ENCODE data around the gene CCDC32. TPM values are rescaled to one million over a fixed set of nuclear protein-coding genes. Genes with fewer than 3 reads are reported as not detected.

CCDC32 gene
- total and polyA plus RNA-seq, 2 donors (not counting 1 experiment from before 2014, with no cell fraction given) = 14.5 to 20.7 TPM

- no peaks in the 10 kb centered on the region for H3K27me3 ChIP-seq (ENCODE audit: control insufficient read depth, insufficient read depth, low read length)
- H3K4me1 ChIP-seq (ENCODE audit: control insufficient read depth, extremely low read depth, insufficient read depth, low read length) = no peaks in the 10 kb centered on the region
- H3K9ac ChIP-seq (ENCODE audit: insufficient read depth, low read length) = peak overlapping the region; percentile 93
- H3K4me3 ChIP-seq (replicated peaks in 1 of 4; ENCODE audit: control extremely low read depth in 1 of 4, insufficient read depth in 1 of 4, low read depth in 3 of 4, low read length in 4 of 4) = peak overlapping the region; percentile 74 to 99 (median 92)
- peaks cover 43% of the 10 kb centered on the region for H3K79me2 ChIP-seq (ENCODE audit: control insufficient read depth, insufficient read depth, low read length)
- peak in 1 of 2 donors; percentile 44 for DNase-seq (ENCODE audit: low read depth in 2 of 2)
- H3K36me3 ChIP-seq (ENCODE audit: control insufficient read depth, insufficient read depth, low read length) = no peaks in the 10 kb centered on the region
- peak overlapping the region; percentile 98 for H3K27ac ChIP-seq (ENCODE audit: insufficient read depth, low read length)
- peak overlapping the region; percentile 86 for H2AFZ ChIP-seq (ENCODE audit: low read length)
- H3K4me2 ChIP-seq (ENCODE audit: extremely low read depth, insufficient read depth, low read length) = peak overlapping the region; percentile 91
- TF ChIP-seq CTCF (conservative IDR thresholded peaks at IDR 0.05 in 1 of 2, IDR thresholded peaks at IDR 0.05 in 1 of 2; ENCODE audit: low read depth in 1 of 2, low read length in 2 of 2) (peak; percentile 14 to 35), EZH2 (IDR thresholded peaks at IDR 0.05; ENCODE audit: low read length, missing control alignments) (no peak)
- no peaks in the 10 kb centered on the region for H3K9me3 ChIP-seq (ENCODE audit: control insufficient read depth, insufficient read depth, low read depth, low read length)
- no peaks in the 10 kb centered on the region for H4K20me1 ChIP-seq (ENCODE audit: control insufficient read depth, extremely low read depth, insufficient read depth, low read length)
Observed at GRCh38 chr15:40594429-40594836, 29.6 kb upstream of the CCDC32 start.

- Histone ChIP-seq H3K4me2 (ENCODE audit: extremely low read depth, insufficient read depth, low read length) (peak within 1 kb of the TSS; percentile 91), H3K27ac (ENCODE audit: insufficient read depth, low read length) (peak within 1 kb of the TSS; percentile 98), H3K36me3 (ENCODE audit: control insufficient read depth, insufficient read depth, low read length) (no peaks in the 10 kb centered on the region), H3K4me3 (replicated peaks in 1 of 4; ENCODE audit: control extremely low read depth in 1 of 4, insufficient read depth in 1 of 4, low read depth in 3 of 4, low read length in 4 of 4) (peak within 1 kb of the TSS; percentile 74 to 99 (median 92)), H4K20me1 (ENCODE audit: control insufficient read depth, extremely low read depth, insufficient read depth, low read length) (no peaks in the 10 kb centered on the region), H3K27me3 (ENCODE audit: control insufficient read depth, insufficient read depth, low read length) (no peaks in the 10 kb centered on the region), H2AFZ (ENCODE audit: low read length) (peak within 1 kb of the TSS; percentile 86), H3K4me1 (ENCODE audit: control insufficient read depth, extremely low read depth, insufficient read depth, low read length) (no peaks in the 10 kb centered on the region), H3K9ac (ENCODE audit: insufficient read depth, low read length) (peak within 1 kb of the TSS; percentile 93), H3K9me3 (ENCODE audit: control insufficient read depth, insufficient read depth, low read depth, low read length) (no peaks in the 10 kb centered on the region), H3K79me2 (ENCODE audit: control insufficient read depth, insufficient read depth, low read length) (peaks cover 38% of the 10 kb centered on the region)
- peak; percentile 85 to 97 for DNase-seq (ENCODE audit: low read depth in 2 of 2)
- TF ChIP-seq CTCF (conservative IDR thresholded peaks at IDR 0.05 in 1 of 2, IDR thresholded peaks at IDR 0.05 in 1 of 2; ENCODE audit: low read depth in 1 of 2, low read length in 2 of 2) = no peak
- TF ChIP-seq EZH2 (IDR thresholded peaks at IDR 0.05; ENCODE audit: low read length, missing control alignments) = no peak
Observed at GRCh38 chr15:40593588-40594428, 29.0 kb upstream of the CCDC32 start, which contains the start of gene KNL1. KNL1 (plus strand) TSS chr15:40594249; CDS start chr15:40602932, 8,683 bp downstream.

- Histone ChIP-seq H3K4me1 (ENCODE audit: control insufficient read depth, extremely low read depth, insufficient read depth, low read length) (no peaks in the 10 kb centered on the region), H3K27me3 (ENCODE audit: control insufficient read depth, insufficient read depth, low read length) (no peaks in the 10 kb centered on the region), H3K9ac (ENCODE audit: insufficient read depth, low read length) (no peak overlapping the region), H3K36me3 (ENCODE audit: control insufficient read depth, insufficient read depth, low read length) (no peaks in the 10 kb centered on the region), H3K9me3 (ENCODE audit: control insufficient read depth, insufficient read depth, low read depth, low read length) (no peaks in the 10 kb centered on the region), H2AFZ (ENCODE audit: low read length) (no peak overlapping the region), H3K4me3 (replicated peaks in 1 of 4; ENCODE audit: control extremely low read depth in 1 of 4, insufficient read depth in 1 of 4, low read depth in 3 of 4, low read length in 4 of 4) (peak overlapping the region in 1 of 4 experiments; percentile 27), H3K79me2 (ENCODE audit: control insufficient read depth, insufficient read depth, low read length) (peaks cover 32% of the 10 kb centered on the region), H3K27ac (ENCODE audit: insufficient read depth, low read length) (no peak overlapping the region), H4K20me1 (ENCODE audit: control insufficient read depth, extremely low read depth, insufficient read depth, low read length) (no peaks in the 10 kb centered on the region), H3K4me2 (ENCODE audit: extremely low read depth, insufficient read depth, low read length) (no peak overlapping the region)
- no peak for DNase-seq (ENCODE audit: low read depth in 2 of 2)
- TF ChIP-seq CTCF (conservative IDR thresholded peaks at IDR 0.05 in 1 of 2, IDR thresholded peaks at IDR 0.05 in 1 of 2; ENCODE audit: low read depth in 1 of 2, low read length in 2 of 2) (no peak), EZH2 (IDR thresholded peaks at IDR 0.05; ENCODE audit: low read length, missing control alignments) (no peak)
Observed at GRCh38 chr15:40593165-40593564, 28.3 kb upstream of the CCDC32 start.
